HepG2 (cell line): ENCODE results near the gene RARG. TPM values are rescaled to one million over a fixed set of nuclear protein-coding genes. Genes with fewer than 3 reads are reported as not detected.

Experiments
- ATAC-seq: fragments of 200-7000 bp; cut with Tn5 transposase; 3 replicates; pipeline ENCODE4 v1.9.1; 2020; ENCODE audit warnings: mild to moderate bottlenecking, moderate library complexity
- BruUV-seq: library from RNA; stranded (reverse); fragments of 400-500 nt; replicated peaks from 2 replicates; lab custom pipeline; 2021; lab: Mats Ljungman, UMichigan
- CTCF ChIA-PET: fragments of 300-600 bp; formaldehyde crosslinking; extraction: SDS; loops from one replicate; lab custom pipeline; 2021; ENCODE audit warnings: low total read pairs, inconsistent platforms, low intra/inter-chr PET ratio; lab: Yijun Ruan, JAX
- POLR2A ChIA-PET: fragments of 350-600 bp; sonication (Branson Sonifier 250); formaldehyde crosslinking; loops from one replicate; lab custom pipeline; 2020; ENCODE audit warnings: antibody characterized with exemption, inconsistent platforms; lab: Yijun Ruan, JAX
- DNase-seq: peaks from one replicate; pipeline ENCODE4 v3.0.0-alpha.2; 2015; ENCODE audit warnings: low spot score
- FAIRE-seq: peaks from 3 replicates; lab custom pipeline; 2011; peaks lifted over from hg19 to GRCh38; lab: Jason Lieb, UNC
- H2AFZ ChIP-seq: one replicate; pipeline ENCODE4 v1.6.1; 2011; ENCODE audit warnings: low read length, inconsistent platforms
- H3K27ac ChIP-seq: fragments of 300-600 bp; 3 replicates; pipeline ENCODE4 v1.8.0; 2011; ENCODE audit warnings: mixed run types, mild to moderate bottlenecking, mixed read lengths, low read length, inconsistent platforms; ENCODE audit not compliant: insufficient read depth; ENCODE audit errors: extremely low read length
- H3K27me3 ChIP-seq, 2 experiments: fragments of 200-600 bp in 1 of 2; 2 replicates in 1 of 2; 3 replicates in 1 of 2; pipeline versions ENCODE4 v1.6.0 to v1.8.0; 2011; ENCODE audit warnings: low read length in 2 of 2, mild to moderate bottlenecking in 2 of 2, moderate library complexity in 2 of 2, inconsistent platforms in 1 of 2; ENCODE audit not compliant: insufficient read depth in 2 of 2, control insufficient read depth in 1 of 2
- H3K36me3 ChIP-seq, 2 experiments: fragments of 200-600 bp in 1 of 2; replicated peaks in 1 of 2; 2 replicates in 1 of 2; 3 replicates in 1 of 2; pipeline versions ENCODE4 v1.5.1 to v1.8.0; 2011; ENCODE audit warnings: low read length in 2 of 2, inconsistent platforms in 1 of 2; ENCODE audit not compliant: insufficient read depth in 2 of 2, control insufficient read depth in 1 of 2
- H3K4me1 ChIP-seq: 2 replicates; pipeline ENCODE4 v1.5.1; 2012; ENCODE audit warnings: low read length, inconsistent platforms; ENCODE audit not compliant: insufficient read depth
- H3K4me2 ChIP-seq: 2 replicates; pipeline ENCODE4 v1.6.0; 2011; ENCODE audit warnings: low read depth, low read length, inconsistent platforms
- H3K4me3 ChIP-seq, 3 experiments: fragments of 200-600 bp in 1 of 3; sonication (generic), shearing (Covaris generic) in 1 of 3; replicated peaks in 1 of 3; 2 replicates each; pipeline ENCODE4 v1.5.1; 2011 to 2016; ENCODE audit warnings: low read length in 3 of 3, inconsistent platforms in 2 of 3, low read depth in 2 of 3, mild to moderate bottlenecking in 2 of 3, control low read depth in 1 of 3, mixed read lengths in 1 of 3; ENCODE audit not compliant: insufficient read depth in 1 of 3
- H3K79me2 ChIP-seq: one replicate; pipeline ENCODE4 v1.6.1; 2011; ENCODE audit warnings: low read length, inconsistent platforms; ENCODE audit not compliant: insufficient read depth
- H3K9ac ChIP-seq: 2 replicates; pipeline ENCODE4 v1.6.0; 2011; ENCODE audit warnings: mild to moderate bottlenecking, low read depth, low read length, inconsistent platforms; ENCODE audit not compliant: insufficient read depth
- H3K9me3 ChIP-seq: 2 replicates; pipeline ENCODE4 v1.5.1; 2012; ENCODE audit warnings: mild to moderate bottlenecking, low read length
- H4K20me1 ChIP-seq: 2 replicates; pipeline ENCODE4 v1.6.0; 2011; ENCODE audit warnings: inconsistent platforms, mild to moderate bottlenecking, low read length, moderate library complexity; ENCODE audit not compliant: insufficient read depth
- AKAP8 ChIP-seq: sonication (generic); formaldehyde crosslinking; IDR thresholded peaks from 2 replicates; pipeline ENCODE4 v1.5.1; 2020; ENCODE audit warnings: mild to moderate bottlenecking, missing genetic modification reagents
- ARNT ChIP-seq: fragments of 450-650 bp; IDR thresholded peaks from 2 replicates; pipeline ENCODE4 v1.6.1; 2017
- CHCHD3 ChIP-seq: sonication (generic); formaldehyde crosslinking; IDR thresholded peaks from 2 replicates; pipeline ENCODE4 v1.8.0; 2022; ENCODE audit warnings: mild to moderate bottlenecking, missing genetic modification reagents, moderate library complexity
- CREB1 ChIP-seq, 2 experiments: fragments of 450-650 bp in 1 of 2; IDR thresholded peaks; 2 replicates each; pipeline ENCODE4 v1.6.1; 2016 to 2017; ENCODE audit warnings: control low read depth in 1 of 2, mild to moderate bottlenecking in 1 of 2, missing compliant biosample characterization in 1 of 2, missing genetic modification characterization in 1 of 2
- KLF13 ChIP-seq: sonication (generic); formaldehyde crosslinking; IDR thresholded peaks from 2 replicates; pipeline ENCODE4 v1.4.0; 2020; ENCODE audit warnings: mild to moderate bottlenecking, missing genetic modification reagents
- MNT ChIP-seq: fragments of 450-650 bp; IDR thresholded peaks from 2 replicates; pipeline ENCODE4 v1.6.1; 2016
- NFIC ChIP-seq: IDR thresholded peaks from 2 replicates; pipeline ENCODE4 v1.6.1; 2012; ENCODE audit warnings: mild to moderate bottlenecking, low read length, inconsistent platforms
- TOE1 ChIP-seq: sonication (generic); formaldehyde crosslinking; IDR thresholded peaks from 2 replicates; pipeline ENCODE4 v1.4.0; 2020; ENCODE audit warnings: mild to moderate bottlenecking, missing genetic modification reagents
- ZBTB1 ChIP-seq: sonication (generic); formaldehyde crosslinking; IDR thresholded peaks from 2 replicates; pipeline ENCODE4 v1.4.0; 2020; ENCODE audit warnings: missing genetic modification reagents, borderline replicate concordance
- ZEB1 ChIP-seq: IDR thresholded peaks from 2 replicates; pipeline ENCODE4 v1.6.1; 2012; ENCODE audit warnings: mild to moderate bottlenecking, low read depth, inconsistent platforms; ENCODE audit not compliant: insufficient replicate concordance
- ZFP37 ChIP-seq: sonication (generic); formaldehyde crosslinking; IDR thresholded peaks from 2 replicates; pipeline ENCODE4 v1.4.0; 2020; ENCODE audit warnings: missing genetic modification reagents, borderline replicate concordance
- ZFP41 ChIP-seq: sonication (generic); formaldehyde crosslinking; IDR thresholded peaks from 2 replicates; pipeline ENCODE4 v1.4.0; 2020; ENCODE audit warnings: mild to moderate bottlenecking, missing genetic modification reagents, borderline replicate concordance
- ZFYVE20 ChIP-seq: sonication (generic); formaldehyde crosslinking; IDR thresholded peaks from 2 replicates; pipeline ENCODE4 v1.8.0; 2023; ENCODE audit warnings: low read depth, mild to moderate bottlenecking, moderate library complexity, missing genetic modification reagents, borderline replicate concordance
- ZNF143 ChIP-seq: sonication (generic); formaldehyde crosslinking; IDR thresholded peaks from 2 replicates; pipeline ENCODE4 v1.4.0; 2020; ENCODE audit warnings: missing genetic modification reagents
- ZNF18 ChIP-seq: sonication (generic); formaldehyde crosslinking; IDR thresholded peaks from 2 replicates; pipeline ENCODE4 v1.8.0; 2022; ENCODE audit warnings: mild to moderate bottlenecking, missing genetic modification reagents; ENCODE audit not compliant: insufficient replicate concordance
- ZNF224 ChIP-seq: sonication (generic); formaldehyde crosslinking; IDR thresholded peaks from 2 replicates; pipeline ENCODE4 v1.5.0; 2020; ENCODE audit warnings: mild to moderate bottlenecking, missing genetic modification reagents
- ZNF383 ChIP-seq: sonication (generic); formaldehyde crosslinking; IDR thresholded peaks from 2 replicates; pipeline ENCODE4 v1.4.0; 2020; ENCODE audit warnings: missing genetic modification reagents, mild to moderate bottlenecking, borderline replicate concordance
- ZNF446 ChIP-seq: sonication (generic); formaldehyde crosslinking; IDR thresholded peaks from 2 replicates; pipeline ENCODE4 v1.5.0; 2020; ENCODE audit warnings: mild to moderate bottlenecking, missing genetic modification reagents
- ZNF782 ChIP-seq: sonication (generic); formaldehyde crosslinking; IDR thresholded peaks from 2 replicates; pipeline ENCODE4 v1.4.0; 2020; ENCODE audit warnings: missing genetic modification reagents, mild to moderate bottlenecking, borderline replicate concordance
- ZSCAN21 ChIP-seq: sonication (generic); formaldehyde crosslinking; IDR thresholded peaks from 2 replicates; pipeline ENCODE4 v1.8.0; 2022; ENCODE audit warnings: mild to moderate bottlenecking, missing genetic modification reagents, moderate library complexity, borderline replicate concordance
- WGBS: methylation state at CpG from one replicate; pipeline ENCODE4 v1.1.6; 2017; ENCODE audit warnings: low lambda C conversion rate; 5-methylcytosine and 5-hydroxymethylcytosine counted together
- in situ Hi-C: cut with HindIII; loops from 2 replicates; pipeline ENCODE4 v1.10.0; 2017; ENCODE audit warnings: low pct_unique_long_range_greater_than_20kb; ENCODE audit not compliant: extremely low pct_ligation_motif_present
- intact Hi-C: fragments of 100-400 bp; cut with micrococcal nuclease; formaldehyde crosslinking; loops from one replicate; pipeline ENCODE4 v1.10.0; 2022; ENCODE audit not compliant: unreplicated experiment
- polyA plus RNA-seq, 8 experiments: library from polyadenylated mRNA; depleted of rRNA in 3 of 8; stranded (reverse) in 7 of 8; unstranded in 1 of 8; fragments of >200 nt; fragmentation: Illumina TruSeq in 4 of 8; extraction: Trizol in 4 of 8; gene quantifications; 2 replicates each; pipeline versions ENCODE4 v1.2.1 to v1.2.3, GENCODE V29; 2011 to 2016; ENCODE audit warnings: low read depth in 4 of 8, missing spikeins in 1 of 8, mixed read lengths in 1 of 8; ENCODE audit not compliant: insufficient read depth in 1 of 8
- total RNA-seq, 5 experiments: library from RNA; depleted of rRNA; stranded (reverse); fragments of >200 nt; fragmentation: Illumina TruSeq; extraction: Trizol; gene quantifications; 2 replicates each; pipeline ENCODE4 v1.2.3, GENCODE V29; 2016; ENCODE audit warnings: low read depth in 1 of 5

The RARG gene
- total and polyA plus RNA-seq, 2 of the 13 experiments (the other 11 are each of a cell fraction or from before 2014, with no cell fraction given): 0.77 to 1.5 TPM

GRCh38 chr12:53199700-53200099, 32.3 kb downstream of the RARG start (continued):
- no peak for TF ChIP-seq KLF13 (CRISPR knock-in tag)
- TF ChIP-seq, all 625 proteins: peak for 3

- ATAC-seq (no peak), DNase-seq (no peak), FAIRE-seq (no peak)
- no peaks in the 10 kb centered on the region for H3K9me3 ChIP-seq
- ChIA-PET POLR2A (interaction anchor here (0.9 to 2.0 kb wide), 2 partner anchors 18 to 132 kb away, joined by 5 to 7 read pairs; partner anchors contain the start of genes CSAD and ZNF740), CTCF (interaction anchor here (2.2 kb wide), 1 partner anchor 39 kb away, joined by 9 read pairs; no protein-coding TSS in a partner anchor)
- H3K79me2 ChIP-seq: no peaks in the 10 kb centered on the region
- H2AFZ ChIP-seq: no peak overlapping the region
- H3K9ac ChIP-seq: no peak overlapping the region
- TF ChIP-seq ZSCAN21 (no peak), ZBTB1 (CRISPR knock-in tag) (no peak), ZNF446 (no peak), ZNF383 (CRISPR knock-in tag) (no peak), ZNF782 (CRISPR knock-in tag) (no peak), TOE1 (CRISPR knock-in tag) (no peak), ZEB1 (no peak), MNT (no peak), ARNT (no peak), ZNF143 (no peak), ZNF18 (CRISPR knock-in tag) (no peak), CHCHD3 (CRISPR knock-in tag) (no peak), ZFP37 (CRISPR knock-in tag) (no peak), ZFYVE20 (CRISPR knock-in tag) (no peak), NFIC (no peak), AKAP8 (CRISPR knock-in tag) (no peak), CREB1 (IDR thresholded peaks at IDR 0.05) (no peak), CREB1 (CRISPR knock-in tag; IDR thresholded peaks at IDR 0.05) (no peak), ZFP41 (CRISPR knock-in tag) (no peak), ZNF224 (CRISPR knock-in tag) (no peak)
- no peaks in the 10 kb centered on the region for H3K36me3 ChIP-seq
- H3K27me3 ChIP-seq: 0 out of 5 replicates have a peak, but pooled peaks cover 0 to 2% of the 10 kb centered on the region in 2 experiments
- H3K4me1 ChIP-seq: peaks cover 58% of the 10 kb centered on the region
- H3K27ac ChIP-seq: no peak overlapping the region
- WGBS: 67% methylated on average over 4 of the region's 5 CpGs
- no peak overlapping the region for H3K4me3 ChIP-seq
- H4K20me1 ChIP-seq: no peaks in the 10 kb centered on the region
- intact Hi-C loops: no loop called here
- no peak overlapping the region for H3K4me2 ChIP-seq
- in situ Hi-C loops: no loop called here
- BruUV-seq: no TSS peak
Measured at GRCh38 chr12:53198486-53199110, 33.4 kb downstream of the RARG start.
